Choroid plexus epithelial cell (primary cell): ENCODE data around the gene CNOT1.
A peak's percentile ranks its signal among the peaks of the same experiment; 100 is the strongest.

Experiments
- DNase-seq: peaks from one replicate; pipeline ENCODE4 v3.0.0-alpha.2; 2010; ENCODE audit warnings: low read depth
- H3K4me3 ChIP-seq: 2 replicates; pipeline ENCODE4 v1.5.1; 2011; ENCODE audit warnings: low read depth, mild to moderate bottlenecking, control low read depth, low read length, moderate library complexity
- CTCF ChIP-seq: conservative IDR thresholded peaks from 2 replicates; pipeline ENCODE4 v1.5.1; 2011; ENCODE audit warnings: low read depth, mild to moderate bottlenecking, control low read depth, inconsistent platforms, low read length, moderate library complexity

Gene CNOT1

GRCh38 chr16:58498341-58499091, 131.1 kb downstream of the CNOT1 start:
- TF ChIP-seq CTCF: no peak
- DNase-seq: no peak
- H3K4me3 ChIP-seq: no peak overlapping the region

- TF ChIP-seq CTCF: no peak
- DNase-seq: no peak
- no peak overlapping the region for H3K4me3 ChIP-seq
These were observed 131.7 kb downstream of the CNOT1 start for GRCh38 chr16:58497935-58498334.

- no peak overlapping the region for H3K4me3 ChIP-seq
- DNase-seq: no peak
- TF ChIP-seq CTCF: no peak
These were observed 132.2 kb downstream of the CNOT1 start for GRCh38 chr16:58497468-58497867.

GRCh38 chr16:58495521-58496331, 133.9 kb downstream of the CNOT1 start:
- peak overlapping the region; percentile 35 for H3K4me3 ChIP-seq
- DNase-seq: no peak
- TF ChIP-seq CTCF: no peak

- H3K4me3 ChIP-seq: peak overlapping the region; percentile 35
- TF ChIP-seq CTCF: peak; percentile 81
- DNase-seq: peak; percentile 99
These were observed 134.6 kb downstream of the CNOT1 start for GRCh38 chr16:58494981-58495520.

GRCh38 chr16:58493756-58494431, 135.7 kb downstream of the CNOT1 start:
- H3K4me3 ChIP-seq: no peak overlapping the region
- TF ChIP-seq CTCF: no peak
- no peak for DNase-seq
